Right atrium auricular region (tissue), 2 donors: ENCODE data around the gene HPCAL1. TPM values are rescaled to one million over a fixed set of nuclear protein-coding genes. Genes with fewer than 3 reads are reported as not detected.

ENCODE experiments used
- DNase-seq: peaks from one replicate; pipeline ENCODE4 v3.0.0-alpha.2; 2019; ENCODE audit warnings: low spot score
- H3K27ac ChIP-seq, 2 donors: fragments of 200-600 bp; sonication (generic); 1 replicate in 1 of 2; 2 replicates in 1 of 2; pipeline ENCODE4 v1.5.1; 2016 to 2019
- H3K27me3 ChIP-seq, 2 donors: fragments of 200-600 bp; sonication (generic); one replicate each; pipeline versions ENCODE4 v1.5.1 to v1.6.0; 2017 to 2019
- H3K36me3 ChIP-seq: fragments of 200-600 bp; sonication (generic); one replicate; pipeline ENCODE4 v1.5.1; 2016
- H3K4me1 ChIP-seq, 2 donors: fragments of 200-600 bp; sonication (generic); one replicate each; pipeline versions ENCODE4 v1.5.1 to v1.6.0; 2017 to 2019
- H3K4me3 ChIP-seq, 2 donors: fragments of 200-600 bp; sonication (generic); 1 replicate in 1 of 2; 2 replicates in 1 of 2; pipeline ENCODE4 v1.5.1; 2017 to 2019; ENCODE audit warnings: mild to moderate bottlenecking in 1 of 2, moderate library complexity in 1 of 2
- H3K9me3 ChIP-seq, 2 donors: fragments of 200-600 bp; sonication (generic); one replicate each; pipeline ENCODE4 v1.5.1; 2019
- total RNA-seq, 2 donors: library from RNA; depleted of rRNA; stranded (reverse); fragments of >200 nt; gene quantifications; one replicate each; pipeline ENCODE4 v1.1.0, GENCODE V29; 2016
- TF ChIP-seq, protein P1 (sequence below), 2 donors: fragments of 200-600 bp; sonication (generic); IDR thresholded peaks; one replicate each; pipeline ENCODE4 v1.5.1; 2019; ENCODE audit warnings: antibody characterized with exemption in 2 of 2

HPCAL1 gene
- total RNA-seq, 2 donors from 2014 or later: 28.7 to 35.5 TPM

DNA sequence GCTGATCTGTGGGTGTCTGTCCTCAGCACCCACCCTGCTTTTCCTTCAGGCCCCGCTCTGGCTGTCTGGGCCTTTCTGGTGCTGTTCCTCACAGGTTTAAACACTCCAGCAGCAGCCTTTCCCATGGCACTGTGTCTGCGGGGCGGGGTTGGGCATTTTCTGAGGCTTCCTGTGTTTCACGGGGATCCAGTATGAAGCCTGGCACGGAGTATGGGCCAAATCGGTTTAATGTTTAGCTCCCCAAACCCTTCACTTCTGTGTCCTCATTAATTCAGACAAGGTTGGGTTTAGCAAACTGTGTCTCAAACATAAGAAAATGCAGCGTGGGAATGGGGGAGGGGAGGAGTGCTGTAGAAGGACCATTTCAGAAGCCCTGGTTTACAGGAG is 44.9 kb downstream of the HPCAL1 start:
- Histone ChIP-seq H3K4me3 (no peak overlapping the region), H3K27ac (no peak overlapping the region), H3K36me3 (no peaks in the 10 kb centered on the region), H3K9me3 (no peaks in the 10 kb centered on the region), H3K4me1 (peaks cover 0 to 26% of the 10 kb centered on the region in 2 donors), H3K27me3 (no peaks in the 10 kb centered on the region)
- TF ChIP-seq, protein P1, sequence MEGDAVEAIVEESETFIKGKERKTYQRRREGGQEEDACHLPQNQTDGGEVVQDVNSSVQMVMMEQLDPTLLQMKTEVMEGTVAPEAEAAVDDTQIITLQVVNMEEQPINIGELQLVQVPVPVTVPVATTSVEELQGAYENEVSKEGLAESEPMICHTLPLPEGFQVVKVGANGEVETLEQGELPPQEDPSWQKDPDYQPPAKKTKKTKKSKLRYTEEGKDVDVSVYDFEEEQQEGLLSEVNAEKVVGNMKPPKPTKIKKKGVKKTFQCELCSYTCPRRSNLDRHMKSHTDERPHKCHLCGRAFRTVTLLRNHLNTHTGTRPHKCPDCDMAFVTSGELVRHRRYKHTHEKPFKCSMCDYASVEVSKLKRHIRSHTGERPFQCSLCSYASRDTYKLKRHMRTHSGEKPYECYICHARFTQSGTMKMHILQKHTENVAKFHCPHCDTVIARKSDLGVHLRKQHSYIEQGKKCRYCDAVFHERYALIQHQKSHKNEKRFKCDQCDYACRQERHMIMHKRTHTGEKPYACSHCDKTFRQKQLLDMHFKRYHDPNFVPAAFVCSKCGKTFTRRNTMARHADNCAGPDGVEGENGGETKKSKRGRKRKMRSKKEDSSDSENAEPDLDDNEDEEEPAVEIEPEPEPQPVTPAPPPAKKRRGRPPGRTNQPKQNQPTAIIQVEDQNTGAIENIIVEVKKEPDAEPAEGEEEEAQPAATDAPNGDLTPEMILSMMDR (IDR thresholded peaks at IDR 0.05): no peak
- DNase-seq: no peak

DNA sequence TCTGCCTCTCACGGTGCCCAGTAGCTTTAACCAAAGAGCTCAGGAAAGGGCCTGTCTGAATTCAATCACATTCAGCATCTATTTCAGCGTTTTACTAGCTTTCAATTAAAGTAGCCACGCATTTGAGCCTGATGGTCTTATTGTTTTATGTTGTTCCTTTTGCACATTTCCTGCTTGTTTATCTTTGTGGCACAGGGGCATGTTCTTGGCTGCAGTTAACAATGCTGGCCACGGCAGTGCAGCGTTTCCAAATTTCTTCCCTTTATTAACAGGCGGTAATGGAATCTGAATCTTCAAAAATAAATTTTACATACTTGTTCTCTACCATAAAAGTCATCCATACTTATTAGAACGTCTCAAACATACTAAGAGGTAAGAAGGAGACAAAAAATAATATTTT is 46.2 kb downstream of the HPCAL1 start:
- Histone ChIP-seq H3K27me3 (no peaks in the 10 kb centered on the region), H3K36me3 (no peaks in the 10 kb centered on the region), H3K4me1 (peaks cover 0 to 26% of the 10 kb centered on the region in 2 donors), H3K9me3 (no peaks in the 10 kb centered on the region), H3K4me3 (no peak overlapping the region), H3K27ac (no peak overlapping the region)
- TF ChIP-seq, protein P1 (IDR thresholded peaks at IDR 0.05): no peak
- DNase-seq: no peak

DNA sequence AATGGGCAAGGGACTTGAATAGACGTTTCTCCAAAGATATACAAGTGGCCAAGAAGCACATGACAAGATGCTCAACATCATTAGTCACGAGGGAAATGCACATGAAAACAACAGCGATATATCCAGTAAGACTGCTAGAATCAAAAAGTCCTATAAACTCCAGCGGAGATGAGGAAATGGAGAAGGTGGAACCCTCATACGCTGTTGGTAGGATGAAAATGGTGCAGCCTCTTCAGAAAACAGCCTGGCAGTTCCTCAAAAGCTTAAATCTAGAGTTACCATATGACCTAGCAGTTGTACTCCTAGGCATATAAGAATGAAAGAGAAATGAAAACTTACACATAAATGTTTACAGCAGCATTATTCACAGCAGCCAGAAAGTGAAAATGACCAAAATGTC is 48.1 kb downstream of the HPCAL1 start:
- H3K36me3 ChIP-seq: no peaks in the 10 kb centered on the region
- H3K27ac ChIP-seq: no peak overlapping the region
- no peaks in the 10 kb centered on the region for H3K9me3 ChIP-seq
- no peak for DNase-seq
- H3K4me1 ChIP-seq: peaks cover 0 to 17% of the 10 kb centered on the region in 2 donors
- H3K4me3 ChIP-seq: no peak overlapping the region
- no peaks in the 10 kb centered on the region for H3K27me3 ChIP-seq
- TF ChIP-seq, protein P1 (IDR thresholded peaks at IDR 0.05): no peak

DNA sequence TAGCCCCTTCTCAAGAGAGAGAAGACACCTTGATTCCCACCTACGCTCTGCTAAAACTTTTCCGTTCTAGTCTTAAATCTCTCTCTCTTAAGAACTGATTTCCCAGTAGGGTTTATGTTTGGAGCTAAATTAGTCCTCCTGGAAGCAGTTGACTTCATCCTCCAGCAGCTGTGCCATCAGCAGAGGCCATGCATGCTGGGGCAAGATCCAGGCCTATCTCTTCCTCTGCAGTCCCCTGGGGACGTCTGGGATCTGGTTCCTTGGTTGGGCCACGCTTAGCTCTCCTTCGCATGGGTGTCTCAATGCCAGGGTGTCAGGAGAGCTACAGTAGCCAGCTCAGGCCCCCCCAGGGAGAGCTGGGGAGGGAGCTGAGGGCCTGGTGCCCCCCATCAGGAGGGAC is 49.7 kb downstream of the HPCAL1 start:
- Histone ChIP-seq H3K36me3 (no peaks in the 10 kb centered on the region), H3K9me3 (no peaks in the 10 kb centered on the region), H3K27ac (no peak overlapping the region), H3K4me1 (peaks cover 0 to 1% of the 10 kb centered on the region in 2 donors), H3K27me3 (no peaks in the 10 kb centered on the region), H3K4me3 (no peak overlapping the region)
- no peak for DNase-seq
- TF ChIP-seq, protein P1 (IDR thresholded peaks at IDR 0.05): no peak

DNA sequence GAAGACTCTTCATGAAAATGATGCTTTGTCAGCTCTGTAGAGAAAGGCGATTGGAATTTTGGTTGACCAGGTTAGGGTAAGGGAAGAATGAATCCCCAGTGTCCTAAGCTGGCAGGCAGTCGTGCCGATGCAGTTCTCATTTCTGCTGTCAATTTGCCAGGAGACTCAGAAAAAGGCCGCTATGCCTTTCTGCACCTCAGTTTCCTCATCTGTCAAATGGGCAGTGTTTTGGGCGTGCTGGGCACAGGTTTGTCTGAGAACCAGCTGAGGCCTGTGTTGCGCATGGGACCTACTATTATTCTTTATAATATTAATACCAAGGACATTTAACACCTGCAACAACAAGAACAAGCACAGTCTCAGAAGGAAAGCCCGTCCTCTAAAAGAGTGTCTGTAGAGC is 50.3 kb downstream of the HPCAL1 start:
- H3K36me3 ChIP-seq: no peaks in the 10 kb centered on the region
- no peaks in the 10 kb centered on the region for H3K4me1 ChIP-seq
- no peak overlapping the region for H3K27ac ChIP-seq
- no peak overlapping the region for H3K4me3 ChIP-seq
- no peak for DNase-seq
- TF ChIP-seq, protein P1 (IDR thresholded peaks at IDR 0.05): no peak
- H3K9me3 ChIP-seq: no peaks in the 10 kb centered on the region
- no peaks in the 10 kb centered on the region for H3K27me3 ChIP-seq

DNA sequence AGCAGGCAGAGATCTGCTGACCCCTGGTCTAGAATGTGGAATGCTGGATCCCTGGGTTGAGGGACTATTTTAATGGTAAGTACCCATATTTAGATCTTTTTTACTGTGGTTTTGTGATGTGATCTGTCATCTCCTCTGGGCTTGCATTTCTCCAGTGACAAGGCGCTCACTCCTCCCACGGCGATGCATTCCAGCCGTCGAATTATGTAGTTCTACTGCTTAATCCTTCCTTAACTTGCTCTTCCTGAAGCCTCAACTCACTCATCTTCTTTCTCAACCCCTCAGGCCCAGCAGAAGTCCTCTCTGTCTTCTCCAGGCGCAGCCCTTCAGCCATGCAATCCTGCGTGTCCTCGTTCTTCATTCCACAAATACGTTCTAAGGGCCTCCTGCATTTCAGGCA is 51.2 kb downstream of the HPCAL1 start:
- DNase-seq: no peak
- H3K27me3 ChIP-seq: no peaks in the 10 kb centered on the region
- no peaks in the 10 kb centered on the region for H3K9me3 ChIP-seq
- H3K4me1 ChIP-seq: no peaks in the 10 kb centered on the region
- H3K4me3 ChIP-seq: no peak overlapping the region
- TF ChIP-seq, protein P1 (IDR thresholded peaks at IDR 0.05): no peak
- no peaks in the 10 kb centered on the region for H3K36me3 ChIP-seq
- H3K27ac ChIP-seq: no peak overlapping the region
